Astrocyte (in vitro differentiated cells and primary cell): ENCODE data around the gene LNX2. TPM values are rescaled to one million over a fixed set of nuclear protein-coding genes. Genes with fewer than 3 reads are reported as not detected.

Source experiments
- DNase-seq: peaks from one replicate; pipeline ENCODE4 v3.0.0-alpha.2; 2010; ENCODE audit warnings: low read depth
- FAIRE-seq: peaks from 2 replicates; lab custom pipeline; 2011; peaks lifted over from hg19 to GRCh38; lab: Jason Lieb, UNC
- H2AFZ ChIP-seq: 2 replicates; pipeline ENCODE4 v1.6.0; 2012; ENCODE audit warnings: low read depth, low read length, inconsistent platforms
- H3K27ac ChIP-seq: 2 replicates; pipeline ENCODE4 v1.5.1; 2011; ENCODE audit warnings: low read depth, low read length, inconsistent platforms
- H3K27me3 ChIP-seq: 2 replicates; pipeline ENCODE4 v1.6.0; 2011; ENCODE audit warnings: low read length, inconsistent platforms; ENCODE audit not compliant: insufficient read depth
- H3K36me3 ChIP-seq: 2 replicates; pipeline ENCODE4 v1.5.1; 2011; ENCODE audit warnings: low read length, inconsistent platforms; ENCODE audit not compliant: insufficient read depth
- H3K4me1 ChIP-seq: 2 replicates; pipeline ENCODE4 v1.5.1; 2011; ENCODE audit warnings: low read length, inconsistent platforms; ENCODE audit not compliant: insufficient read depth
- H3K4me2 ChIP-seq: 2 replicates; pipeline ENCODE4 v1.6.0; 2012; ENCODE audit warnings: low read length, inconsistent platforms
- H3K4me3 ChIP-seq: 2 replicates; pipeline ENCODE4 v1.5.1; 2011; ENCODE audit warnings: low read depth, mild to moderate bottlenecking, low read length, inconsistent platforms; ENCODE audit not compliant: insufficient read depth
- H3K79me2 ChIP-seq: 2 replicates; pipeline ENCODE4 v1.6.0; 2012; ENCODE audit warnings: mild to moderate bottlenecking, low read length, inconsistent platforms; ENCODE audit not compliant: insufficient read depth
- H3K9ac ChIP-seq: 2 replicates; pipeline ENCODE4 v1.6.0; 2012; ENCODE audit warnings: mild to moderate bottlenecking, low read length, inconsistent platforms
- H3K9me3 ChIP-seq: 2 replicates; pipeline ENCODE4 v1.5.1; 2012; ENCODE audit warnings: low read depth, mild to moderate bottlenecking, low read length, inconsistent platforms; ENCODE audit not compliant: insufficient read depth
- H4K20me1 ChIP-seq: 2 replicates; pipeline ENCODE4 v1.6.0; 2012; ENCODE audit warnings: low read length, inconsistent platforms; ENCODE audit not compliant: insufficient read depth
- H3K27ac Mint-ChIP-seq: one replicate; pipeline ENCODE4 v1.8.0; 2021; ENCODE audit warnings: mild to moderate bottlenecking, mixed read lengths; ENCODE audit not compliant: unreplicated experiment
- H3K27me3 Mint-ChIP-seq: one replicate; pipeline ENCODE4 v1.8.0; 2021; ENCODE audit warnings: low read depth, mixed read lengths; ENCODE audit not compliant: unreplicated experiment
- H3K36me3 Mint-ChIP-seq: one replicate; pipeline ENCODE4 v1.8.0; 2021; ENCODE audit warnings: low read depth, mixed read lengths; ENCODE audit not compliant: unreplicated experiment
- H3K4me1 Mint-ChIP-seq: one replicate; pipeline ENCODE4 v1.8.0; 2021; ENCODE audit warnings: low read depth, mixed read lengths; ENCODE audit not compliant: unreplicated experiment
- H3K4me3 Mint-ChIP-seq: one replicate; pipeline ENCODE4 v1.8.0; 2021; ENCODE audit warnings: mild to moderate bottlenecking, moderate library complexity, mixed read lengths; ENCODE audit not compliant: unreplicated experiment
- H3K9me3 Mint-ChIP-seq: one replicate; pipeline ENCODE4 v1.8.0; 2021; ENCODE audit warnings: mild to moderate bottlenecking, mixed read lengths; ENCODE audit not compliant: unreplicated experiment
- EZH2 ChIP-seq: IDR thresholded peaks from 2 replicates; pipeline ENCODE4 v1.6.1; 2012; ENCODE audit warnings: mild to moderate bottlenecking, low read length, inconsistent platforms; ENCODE audit not compliant: insufficient read depth
- total RNA-seq: library from RNA; stranded (reverse); gene quantifications from 2 replicates; pipeline ENCODE4 v1.2.1, GENCODE V29; 2021
- TF ChIP-seq, protein P1 (sequence below): IDR thresholded peaks from 2 replicates; pipeline ENCODE4 v1.5.1; 2011; ENCODE audit warnings: low read depth, mild to moderate bottlenecking, inconsistent platforms, low read length, moderate library complexity; ENCODE audit not compliant: insufficient read depth

LNX2 gene
- total RNA-seq, 1 donor from 2014 or later, result 8.7 TPM

DNA sequence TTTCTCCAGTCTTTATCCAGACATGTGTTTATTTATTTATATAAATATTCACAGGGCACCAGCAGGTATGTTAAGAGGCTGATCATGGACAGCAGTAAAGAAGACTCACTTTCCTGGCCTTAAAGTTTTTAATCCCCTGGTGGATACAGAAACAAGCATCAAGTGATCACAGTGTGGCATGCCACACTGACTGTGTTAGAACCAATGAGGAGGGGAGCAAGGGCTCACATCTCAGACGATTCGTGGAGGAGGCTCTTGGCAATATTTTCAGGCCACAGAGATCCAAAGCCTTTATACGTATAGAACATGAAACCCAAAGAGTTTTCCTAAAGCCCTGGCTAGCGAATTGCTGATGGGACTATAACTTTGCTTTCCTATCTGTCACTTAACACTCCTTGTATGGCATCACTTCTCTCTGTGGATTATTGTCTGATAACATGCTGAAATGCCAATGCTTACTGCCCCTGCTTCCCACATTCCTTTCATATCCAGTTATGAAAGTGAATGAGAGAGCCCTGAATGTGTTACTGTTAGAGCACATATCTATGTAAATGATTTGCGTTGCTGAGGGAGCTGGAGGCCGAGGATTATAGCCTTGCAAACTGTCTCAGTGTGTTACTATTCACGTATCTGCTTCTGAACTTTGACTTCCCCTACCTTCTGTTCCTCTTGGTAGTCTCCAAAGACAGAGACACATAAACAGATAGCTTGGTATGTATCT lies 39.0 kb upstream of the LNX2 start:
- no peak overlapping the region for H3K4me2 ChIP-seq
- TF ChIP-seq, protein P1, sequence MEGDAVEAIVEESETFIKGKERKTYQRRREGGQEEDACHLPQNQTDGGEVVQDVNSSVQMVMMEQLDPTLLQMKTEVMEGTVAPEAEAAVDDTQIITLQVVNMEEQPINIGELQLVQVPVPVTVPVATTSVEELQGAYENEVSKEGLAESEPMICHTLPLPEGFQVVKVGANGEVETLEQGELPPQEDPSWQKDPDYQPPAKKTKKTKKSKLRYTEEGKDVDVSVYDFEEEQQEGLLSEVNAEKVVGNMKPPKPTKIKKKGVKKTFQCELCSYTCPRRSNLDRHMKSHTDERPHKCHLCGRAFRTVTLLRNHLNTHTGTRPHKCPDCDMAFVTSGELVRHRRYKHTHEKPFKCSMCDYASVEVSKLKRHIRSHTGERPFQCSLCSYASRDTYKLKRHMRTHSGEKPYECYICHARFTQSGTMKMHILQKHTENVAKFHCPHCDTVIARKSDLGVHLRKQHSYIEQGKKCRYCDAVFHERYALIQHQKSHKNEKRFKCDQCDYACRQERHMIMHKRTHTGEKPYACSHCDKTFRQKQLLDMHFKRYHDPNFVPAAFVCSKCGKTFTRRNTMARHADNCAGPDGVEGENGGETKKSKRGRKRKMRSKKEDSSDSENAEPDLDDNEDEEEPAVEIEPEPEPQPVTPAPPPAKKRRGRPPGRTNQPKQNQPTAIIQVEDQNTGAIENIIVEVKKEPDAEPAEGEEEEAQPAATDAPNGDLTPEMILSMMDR, result no peak
- TF ChIP-seq EZH2, result no peak
- DNase-seq (no peak), FAIRE-seq (no peak)
- H4K20me1 ChIP-seq, result peaks cover 20% of the 10 kb centered on the region
- Mint-ChIP-seq H3K4me3 (no peak overlapping the region), H3K9me3 (no peaks in the 10 kb centered on the region), H3K27me3 (no peaks in the 10 kb centered on the region), H3K4me1 (peaks cover 10% of the 10 kb centered on the region), H3K36me3 (peaks cover 2% of the 10 kb centered on the region), H3K27ac (no peak overlapping the region)
- H3K27me3 ChIP-seq, result no peaks in the 10 kb centered on the region
- peaks cover 2% of the 10 kb centered on the region for H3K79me2 ChIP-seq
- no peaks in the 10 kb centered on the region for H3K4me1 ChIP-seq
- no peak overlapping the region for H3K9ac ChIP-seq
- H3K9me3 ChIP-seq, result no peaks in the 10 kb centered on the region
- H3K36me3 ChIP-seq, result no peaks in the 10 kb centered on the region
- H3K4me3 ChIP-seq, result no peak overlapping the region
- no peak overlapping the region for H2AFZ ChIP-seq
- no peak overlapping the region for H3K27ac ChIP-seq

DNA sequence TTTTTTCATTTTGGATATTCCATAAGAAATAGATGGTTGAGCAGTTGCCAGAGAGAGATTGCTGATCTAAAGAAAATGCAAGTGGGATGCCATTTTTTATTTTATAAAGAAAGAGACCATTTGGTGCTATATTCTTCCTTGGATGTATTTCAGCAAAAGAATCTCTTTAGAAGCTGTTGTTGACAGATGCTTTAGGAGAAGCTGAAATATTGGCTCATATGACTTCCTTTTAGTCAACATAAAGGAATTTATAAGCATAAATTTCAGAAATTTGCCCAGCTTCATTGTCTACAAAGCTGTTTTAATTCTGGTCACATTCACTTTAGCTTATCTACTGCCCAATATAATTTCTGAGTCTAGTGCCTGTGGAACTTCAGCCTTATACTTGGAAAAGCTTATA lies 38.2 kb upstream of the LNX2 start:
- H3K27me3 Mint-ChIP-seq, result no peaks in the 10 kb centered on the region
- no peaks in the 10 kb centered on the region for H3K9me3 ChIP-seq
- H3K36me3 Mint-ChIP-seq, result peaks cover 2% of the 10 kb centered on the region
- peaks cover 10% of the 10 kb centered on the region for H3K4me1 Mint-ChIP-seq
- no peak overlapping the region for H3K4me3 ChIP-seq
- no peak overlapping the region for H3K27ac Mint-ChIP-seq
- H2AFZ ChIP-seq, result no peak overlapping the region
- H3K4me3 Mint-ChIP-seq, result no peak overlapping the region
- H3K36me3 ChIP-seq, result no peaks in the 10 kb centered on the region
- TF ChIP-seq, protein P1, result no peak
- DNase-seq (peak; percentile 37), FAIRE-seq (no peak)
- no peak overlapping the region for H3K27ac ChIP-seq
- no peak overlapping the region for H3K9ac ChIP-seq
- H3K4me2 ChIP-seq, result peak overlapping the region; percentile 17
- peaks cover 2% of the 10 kb centered on the region for H3K79me2 ChIP-seq
- no peaks in the 10 kb centered on the region for H3K27me3 ChIP-seq
- no peaks in the 10 kb centered on the region for H3K4me1 ChIP-seq
- H3K9me3 Mint-ChIP-seq, result no peaks in the 10 kb centered on the region
- peaks cover 18% of the 10 kb centered on the region for H4K20me1 ChIP-seq

DNA sequence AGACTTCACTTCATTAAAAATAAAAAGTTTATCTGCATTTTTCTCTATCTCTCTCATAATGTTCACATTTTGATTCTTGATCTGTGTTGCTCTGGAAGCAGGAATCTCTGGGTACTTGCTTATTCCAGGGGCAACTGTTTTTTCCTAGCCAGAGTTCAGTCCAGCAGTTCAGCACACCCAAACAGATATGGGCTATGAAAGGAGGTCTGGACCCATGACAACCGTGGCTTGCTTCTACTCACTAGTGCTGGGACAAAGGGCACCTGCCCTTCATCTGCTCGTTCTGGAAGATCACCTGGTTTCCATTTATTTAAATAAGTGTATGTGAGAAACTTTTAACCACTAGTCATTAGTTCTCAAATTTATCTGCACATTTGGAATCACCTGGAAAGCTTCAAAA lies 37.4 kb upstream of the LNX2 start:
- Histone ChIP-seq H4K20me1 (peaks cover 13% of the 10 kb centered on the region), H3K4me1 (no peaks in the 10 kb centered on the region), H3K79me2 (peaks cover 2% of the 10 kb centered on the region), H3K36me3 (no peaks in the 10 kb centered on the region), H2AFZ (no peak overlapping the region), H3K4me2 (no peak overlapping the region), H3K27me3 (no peaks in the 10 kb centered on the region), H3K4me3 (no peak overlapping the region), H3K9ac (no peak overlapping the region), H3K27ac (no peak overlapping the region), H3K9me3 (no peaks in the 10 kb centered on the region)
- H3K36me3 Mint-ChIP-seq, result peaks cover 2% of the 10 kb centered on the region
- TF ChIP-seq, protein P1, result no peak
- TF ChIP-seq EZH2, result no peak
- H3K4me1 Mint-ChIP-seq, result peaks cover 10% of the 10 kb centered on the region
- no peak for DNase-seq
- FAIRE-seq, result no peak
- no peaks in the 10 kb centered on the region for H3K27me3 Mint-ChIP-seq
- H3K4me3 Mint-ChIP-seq, result no peak overlapping the region
- no peaks in the 10 kb centered on the region for H3K9me3 Mint-ChIP-seq
- H3K27ac Mint-ChIP-seq, result no peak overlapping the region
